ENCODE results near the gene PPP1CB.
A peak's percentile ranks its signal among the peaks of the same experiment; 100 is the strongest.
"Not testable (repeated sequence)": the region's sequence is repeated elsewhere in the genome, so short reads cannot be mapped to it uniquely, and the experiment has no call there.

Gene PPP1CB

DNA sequence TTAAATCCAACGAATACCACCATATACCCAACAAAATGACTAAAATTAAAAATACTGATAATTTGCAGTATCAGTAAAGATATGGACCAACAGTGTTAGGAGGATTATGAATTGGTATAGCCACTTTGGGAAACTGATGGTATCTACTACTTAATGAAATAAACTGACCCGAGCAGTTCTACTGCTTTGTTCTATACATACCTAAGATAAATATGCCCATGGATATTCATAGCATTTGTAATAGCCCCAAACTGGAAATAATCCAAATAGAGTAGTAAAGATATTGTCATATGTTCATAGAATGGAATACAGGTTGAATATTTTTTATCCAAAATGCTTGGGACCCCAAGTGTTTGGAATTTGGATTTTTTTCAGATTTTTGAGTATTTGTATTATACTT lies 20.7 kb downstream of the PPP1CB start:
- DNase-seq (ENCODE audit: low read depth in 2 of 3, low spot score in 2 of 3), result no peak

DNA sequence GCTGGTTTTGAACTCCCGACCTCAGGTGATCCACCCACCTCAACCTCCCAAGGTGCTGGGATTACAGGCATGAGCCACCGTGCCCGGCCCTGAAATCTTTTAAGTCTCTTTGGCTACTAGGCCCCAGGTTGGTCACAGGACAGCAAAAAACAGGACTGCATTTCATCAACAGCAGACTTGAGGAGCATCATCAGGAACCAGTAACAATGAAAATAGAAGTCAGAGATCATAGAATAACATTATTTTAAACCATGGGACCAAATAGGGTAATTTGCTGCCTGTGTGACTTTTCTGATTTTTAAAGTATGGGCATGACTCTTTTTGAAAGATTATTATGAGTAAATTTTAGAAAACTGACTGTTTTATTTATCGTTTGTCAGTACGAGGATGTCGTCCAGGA lies 24.8 kb downstream of the PPP1CB start:
- no peak for DNase-seq (ENCODE audit: low read depth in 2 of 3, low spot score in 2 of 3)

DNA sequence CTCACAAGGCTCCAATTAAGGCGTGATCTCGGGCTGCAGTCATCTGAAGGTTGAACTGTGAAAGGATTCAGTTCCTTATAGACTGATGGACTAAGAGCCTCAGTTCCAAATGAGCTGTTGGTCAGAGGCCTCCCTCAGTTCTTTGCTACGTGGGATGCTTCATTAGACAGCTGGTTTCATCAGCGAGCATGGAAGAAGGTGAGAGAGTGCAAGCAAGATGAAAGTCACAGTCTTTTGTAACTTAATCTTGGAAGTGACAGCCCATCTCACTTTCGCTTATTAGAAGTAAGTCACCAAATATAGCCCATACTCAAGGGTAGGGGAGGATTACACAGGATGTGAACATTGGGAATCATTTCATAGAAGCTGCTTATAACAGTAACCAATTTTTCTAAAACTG lies 26.8 kb downstream of the PPP1CB start:
- DNase-seq (ENCODE audit: low read depth in 2 of 3, low spot score in 2 of 3), result no peak

DNA sequence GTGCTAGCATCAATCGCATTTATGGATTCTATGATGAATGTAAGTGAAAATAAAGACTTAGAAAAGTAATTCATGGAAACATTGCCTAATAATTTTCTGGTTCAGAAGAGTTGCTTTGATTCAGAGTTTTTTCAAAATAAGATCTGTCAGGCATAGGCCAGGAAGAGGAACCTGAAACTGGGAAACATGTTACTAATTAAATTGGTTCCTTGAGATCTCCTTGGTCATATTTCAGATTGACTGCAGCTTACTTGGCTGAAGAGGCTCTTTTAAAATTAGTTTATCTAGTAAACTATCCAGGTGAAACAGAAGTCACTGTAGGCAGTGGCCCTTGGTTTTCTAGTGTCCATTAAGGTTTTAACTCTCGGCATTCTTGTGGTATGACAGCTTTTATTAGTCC lies 27.4 kb downstream of the PPP1CB start:
- no peak for DNase-seq (ENCODE audit: low read depth in 2 of 3, low spot score in 2 of 3)

DNA sequence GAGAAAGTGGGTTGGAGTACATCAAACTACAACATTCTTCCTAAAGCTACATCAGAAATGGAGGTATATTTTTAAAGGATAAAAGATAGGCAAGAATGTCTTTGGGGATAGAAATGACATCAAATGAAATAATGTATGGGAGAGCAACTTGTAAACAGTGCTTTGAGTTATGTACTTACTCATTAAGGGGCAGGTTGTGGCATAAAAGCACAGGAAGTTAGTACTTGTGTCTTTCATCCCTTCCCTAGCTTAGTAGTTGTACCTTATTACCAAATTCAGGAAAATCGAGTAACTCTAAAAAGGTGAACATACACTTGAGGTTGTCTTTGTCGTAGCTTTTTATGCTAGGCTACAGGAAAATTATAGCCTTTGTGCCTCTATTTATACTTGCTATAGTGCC lies 28.9 kb downstream of the PPP1CB start:
- DNase-seq (ENCODE audit: low read depth in 2 of 3, low spot score in 2 of 3), result no peak

DNA sequence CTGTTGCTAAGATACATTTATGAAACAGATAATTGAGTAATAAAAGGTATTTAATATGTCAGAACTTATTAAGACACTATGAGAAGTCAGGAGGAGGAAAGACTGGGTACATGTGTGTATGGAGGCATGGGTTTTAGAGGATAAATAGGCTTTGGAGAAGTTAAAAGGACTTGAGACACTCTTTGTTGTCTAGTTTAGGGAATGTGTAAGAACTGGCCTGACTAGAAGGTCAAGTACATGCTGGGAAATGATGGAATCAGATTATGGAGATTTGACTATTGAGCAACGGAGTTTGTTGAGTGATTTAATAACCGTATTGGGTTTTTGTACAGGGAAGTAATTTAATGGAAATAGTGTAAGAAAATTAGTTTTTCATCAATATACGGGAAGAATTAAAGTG lies 30.8 kb downstream of the PPP1CB start:
- DNase-seq (ENCODE audit: low read depth in 2 of 3, low spot score in 2 of 3), result no peak

DNA sequence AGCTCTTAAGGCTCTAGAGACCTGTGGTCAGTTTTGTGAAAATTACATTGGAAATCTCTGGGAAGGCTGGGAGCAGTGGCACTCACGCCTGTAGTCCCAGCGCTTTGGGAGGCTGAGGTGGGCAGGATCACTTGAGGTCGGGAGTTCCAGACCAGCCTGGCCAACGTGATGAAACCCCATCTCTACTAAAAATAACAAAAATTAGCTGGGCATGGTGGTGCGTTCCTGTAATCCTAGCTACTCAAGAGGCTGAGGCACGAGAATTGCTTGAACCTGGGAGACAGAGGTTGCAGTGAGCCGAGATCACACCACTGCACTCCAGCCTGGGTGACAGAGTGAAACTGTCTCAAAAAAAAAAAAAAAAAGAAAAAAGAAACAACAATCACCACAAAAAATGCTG lies 32.9 kb downstream of the PPP1CB start:
- not testable (repeated sequence) for DNase-seq (ENCODE audit: low read depth in 2 of 3, low spot score in 2 of 3)

DNA sequence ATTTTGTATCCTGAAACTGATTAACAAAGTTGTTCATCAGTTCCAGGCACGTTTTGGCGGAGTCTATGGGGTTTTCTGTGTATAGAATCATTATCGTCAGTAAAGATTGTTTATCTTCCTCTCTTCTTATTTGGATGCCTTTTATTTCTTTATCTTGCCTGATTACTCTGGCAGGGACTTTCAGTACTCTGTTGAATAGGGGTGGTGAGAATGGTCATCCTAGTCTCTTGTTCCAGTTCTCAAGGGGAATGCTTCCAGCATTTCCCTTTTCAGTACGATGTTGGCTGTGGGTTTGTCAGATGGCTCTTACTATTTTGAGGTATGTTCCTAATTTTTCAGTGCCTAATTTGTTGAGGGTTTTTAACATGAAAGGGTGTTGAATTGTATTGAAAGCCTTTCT lies 45.0 kb downstream of the PPP1CB start:
- no peak for DNase-seq (ENCODE audit: low read depth in 2 of 3, low spot score in 2 of 3)

DNA sequence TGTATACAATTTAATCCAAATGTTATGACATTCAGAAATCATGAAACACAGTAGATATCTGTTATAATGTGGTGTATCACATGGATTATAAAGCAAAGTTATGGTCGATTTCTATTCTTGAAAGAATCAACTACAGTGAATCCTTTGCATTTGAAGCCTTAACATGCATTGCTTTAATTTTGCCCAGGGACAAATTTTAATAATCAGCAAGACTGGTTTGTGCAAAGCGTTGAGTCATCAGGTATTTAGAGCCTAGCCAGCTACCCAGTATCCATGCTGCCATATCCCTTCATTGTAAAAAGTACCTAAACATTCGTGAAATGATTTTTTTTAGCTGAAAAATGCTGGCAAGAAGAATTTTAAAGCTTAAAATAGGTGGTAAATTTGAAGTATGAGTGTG lies 50.1 kb downstream of the PPP1CB start:
- DNase-seq (ENCODE audit: low read depth in 2 of 3, low spot score in 2 of 3), result no peak

DNA sequence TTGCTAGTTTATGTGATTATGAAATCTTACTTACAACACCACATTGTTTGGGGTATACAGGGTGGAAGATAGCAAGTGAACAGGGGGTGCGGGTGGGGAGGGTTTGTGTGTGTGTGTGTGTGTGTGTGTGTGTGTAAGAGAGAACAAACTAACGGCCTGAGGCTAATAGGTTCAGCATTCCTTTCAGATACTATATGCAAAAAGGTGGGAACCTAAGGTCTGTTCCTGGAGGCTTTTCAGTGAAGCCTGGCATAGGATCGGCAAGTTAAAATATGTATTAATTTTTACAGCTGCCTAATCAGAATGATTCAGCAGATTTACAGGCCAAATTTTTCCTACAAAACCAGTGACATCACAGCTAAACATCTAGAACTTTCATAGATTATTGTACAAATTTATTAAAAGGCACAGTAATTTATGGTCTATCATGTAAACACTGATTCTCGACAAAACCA lies 51.4 kb downstream of the PPP1CB start:
- no peak for DNase-seq (ENCODE audit: low read depth in 2 of 3, low spot score in 2 of 3)

DNA sequence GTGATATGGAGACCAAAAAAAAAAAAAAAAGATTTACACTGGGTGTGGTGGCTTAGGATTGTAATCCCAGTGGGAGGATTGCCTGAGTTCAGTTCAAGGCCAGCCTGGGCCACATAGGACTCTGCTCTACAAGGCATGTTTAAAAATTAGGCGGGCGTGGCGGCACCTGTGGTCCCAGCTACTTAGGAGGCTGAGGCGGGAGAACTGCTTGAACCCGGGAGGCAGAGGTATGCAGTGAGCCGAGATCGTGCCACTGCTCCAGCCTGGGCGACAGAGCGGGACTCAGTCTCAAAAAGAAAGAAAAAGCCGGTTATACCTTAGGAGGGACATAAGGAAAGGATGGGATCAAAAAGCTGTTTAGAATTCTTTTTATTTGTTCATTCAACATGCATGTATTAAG lies 58.3 kb downstream of the PPP1CB start:
- no peak for DNase-seq (ENCODE audit: low read depth in 2 of 3, low spot score in 2 of 3)

DNA sequence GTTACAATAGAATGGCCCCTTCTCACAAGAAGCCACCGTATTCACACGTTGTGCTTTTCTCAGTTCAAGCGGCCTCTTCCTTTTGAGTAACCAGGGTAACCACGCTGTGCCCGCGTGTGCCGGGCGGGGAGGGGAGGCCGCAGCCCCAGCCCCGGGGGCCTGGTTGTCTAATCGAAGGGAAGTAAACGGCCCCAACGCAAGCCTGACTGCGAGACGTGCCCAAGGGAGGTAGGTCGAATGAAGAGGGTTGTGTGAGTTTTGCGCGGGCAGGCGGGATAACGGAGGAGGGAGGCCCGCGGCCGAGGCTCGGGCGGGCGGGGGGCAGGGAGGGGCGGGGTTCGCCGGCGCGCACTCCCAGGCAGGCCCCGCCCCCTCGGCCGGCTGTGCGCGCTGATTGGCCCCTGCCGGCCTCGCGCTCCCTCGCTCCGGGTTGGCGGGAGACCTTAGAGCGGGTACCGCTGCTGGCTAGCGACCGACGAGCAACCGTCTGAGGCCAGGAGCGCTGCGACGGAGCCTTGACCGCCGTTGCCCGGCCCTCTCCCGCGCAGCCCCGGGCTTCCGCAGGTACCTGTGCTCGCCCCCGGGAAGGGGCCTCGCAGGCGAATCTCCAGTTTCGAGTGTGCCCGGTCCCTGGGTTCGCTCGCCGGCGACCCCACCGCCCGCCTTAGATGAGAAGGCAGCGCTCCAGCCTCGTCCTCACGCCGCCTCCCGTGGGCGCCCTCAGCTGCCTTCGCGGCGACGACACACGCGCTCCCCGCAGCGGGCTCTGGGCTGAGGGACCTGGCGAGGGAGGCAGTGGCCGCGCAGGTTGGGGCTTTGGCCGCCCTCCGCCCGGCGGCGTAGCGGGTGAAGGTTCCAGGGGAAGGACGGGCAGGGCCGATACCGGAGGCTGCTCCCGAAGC lies 59.0 kb downstream of the PPP1CB start, which contains the start of gene SPDYA:
Gene SPDYA (plus strand): TSS at position 451 of the 902 bp plus-strand sequence. CDS start 5,181 bp downstream, outside the sequence.
- peak; percentile 55 to 64 (median 56) for DNase-seq (ENCODE audit: low read depth in 2 of 3, low spot score in 2 of 3)

DNA sequence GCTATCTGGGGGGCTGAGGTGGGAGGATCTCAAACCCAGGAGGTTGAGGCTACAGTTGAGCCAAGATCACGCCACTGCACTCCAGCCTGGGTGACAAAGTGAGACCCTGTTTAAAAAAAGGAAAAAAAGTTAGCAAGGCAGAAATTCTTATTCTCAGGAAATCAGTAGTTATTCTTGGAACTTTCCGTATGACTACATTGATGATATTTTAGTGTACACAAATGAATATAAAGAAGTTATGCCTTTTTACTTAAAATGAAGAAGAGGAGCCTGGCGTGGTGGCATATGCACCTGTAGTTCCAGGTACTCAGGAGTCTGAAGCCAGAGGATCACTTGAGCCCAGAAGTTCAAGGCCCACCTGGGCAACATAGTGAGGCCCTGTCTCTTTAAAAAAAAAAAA lies 66.4 kb downstream of the PPP1CB start:
- no peak for DNase-seq (ENCODE audit: low read depth in 2 of 3, low spot score in 2 of 3)

DNA sequence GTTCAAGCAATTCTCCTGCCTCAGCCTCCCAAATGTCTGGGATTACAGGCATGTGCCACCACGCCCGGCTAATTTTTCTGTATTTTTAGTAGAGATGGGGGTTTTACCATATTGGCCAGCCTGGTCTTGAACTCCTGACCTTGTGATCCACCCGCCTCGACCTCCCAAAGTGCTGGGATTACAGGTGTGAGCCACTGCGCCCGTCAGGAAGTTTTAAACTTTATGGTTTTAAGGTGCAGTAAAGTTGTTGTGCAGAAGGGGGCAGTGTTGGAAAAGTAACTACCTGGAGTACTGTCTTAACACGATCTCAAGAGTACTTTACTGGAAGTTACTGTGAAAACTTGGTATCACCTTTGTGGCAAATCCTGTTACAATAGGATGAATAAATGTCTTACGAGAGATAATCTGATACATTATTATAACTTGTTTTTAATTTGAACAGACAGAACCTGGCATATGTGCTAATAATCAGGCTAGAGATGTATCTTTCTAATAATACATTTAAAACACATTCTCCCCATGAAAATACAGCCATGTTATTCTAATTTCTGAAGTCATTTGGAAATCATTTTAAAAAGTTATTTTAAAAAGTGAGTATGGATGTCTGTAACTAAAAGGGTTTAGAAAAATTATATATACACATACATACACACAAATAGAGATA lies 69.8 kb downstream of the PPP1CB start:
- peak in 2 of 3 experiments; percentile 9 to 52 for DNase-seq (ENCODE audit: low read depth in 2 of 3, low spot score in 2 of 3)

DNA sequence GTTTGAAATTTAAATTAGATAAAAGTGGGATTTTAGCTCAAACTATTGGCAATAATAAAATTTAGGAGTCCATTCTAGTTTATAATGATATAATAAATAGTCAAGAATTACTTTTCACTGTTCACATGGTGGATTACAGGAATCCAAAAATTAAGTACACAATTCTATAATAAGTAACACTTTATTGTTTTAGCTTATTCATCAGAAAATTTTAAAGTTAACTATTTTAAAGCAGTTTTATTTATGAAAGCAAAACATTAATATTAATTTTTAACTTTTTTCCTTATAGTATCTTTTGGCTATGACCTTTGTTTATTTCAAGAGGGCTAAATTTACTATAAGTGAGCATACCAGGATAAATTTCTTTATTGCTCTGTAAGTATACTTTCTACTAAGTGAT lies 70.4 kb downstream of the PPP1CB start:
- no peak for DNase-seq (ENCODE audit: low read depth in 2 of 3, low spot score in 2 of 3)

DNA sequence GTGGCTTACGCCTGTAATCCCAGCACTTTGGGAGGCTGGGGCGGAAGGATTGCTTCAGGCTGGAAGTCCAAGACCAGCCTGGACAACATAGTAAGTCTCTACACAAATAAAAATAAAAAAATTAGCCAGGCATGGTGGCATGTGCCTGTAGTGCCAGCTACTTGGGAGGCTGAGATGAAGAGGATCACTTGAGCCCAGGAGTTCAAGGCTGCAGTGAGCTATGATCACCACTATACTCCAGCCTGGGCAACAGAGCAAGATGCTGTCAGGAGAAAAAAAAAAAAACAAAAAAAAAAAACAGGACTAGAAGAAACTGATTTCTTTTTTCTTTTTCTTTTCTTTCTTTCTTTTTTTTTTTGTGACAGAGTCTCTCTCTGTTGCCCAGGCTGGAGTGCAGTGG lies 72.6 kb downstream of the PPP1CB start:
- no peak for DNase-seq (ENCODE audit: low read depth in 2 of 3, low spot score in 2 of 3)

DNA sequence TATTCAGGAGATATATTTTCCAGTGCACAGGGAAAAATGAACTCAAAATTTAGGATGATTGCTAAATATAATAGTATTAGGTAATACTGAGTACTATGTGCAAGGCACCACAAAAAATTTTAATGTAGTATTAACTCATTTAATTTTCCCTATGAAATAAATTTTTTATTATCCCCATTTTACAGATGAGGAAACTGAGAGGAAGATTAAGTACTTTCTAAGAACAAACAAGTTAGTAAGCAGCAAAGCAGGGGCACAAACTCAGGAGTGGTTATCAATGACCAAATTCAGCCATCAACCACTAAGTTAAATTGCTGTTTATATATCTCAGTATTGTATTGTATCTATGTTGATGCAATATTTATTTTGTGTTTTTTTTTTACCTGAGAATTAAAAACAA lies 73.2 kb downstream of the PPP1CB start:
- DNase-seq (ENCODE audit: low read depth in 2 of 3, low spot score in 2 of 3), result no peak

DNA sequence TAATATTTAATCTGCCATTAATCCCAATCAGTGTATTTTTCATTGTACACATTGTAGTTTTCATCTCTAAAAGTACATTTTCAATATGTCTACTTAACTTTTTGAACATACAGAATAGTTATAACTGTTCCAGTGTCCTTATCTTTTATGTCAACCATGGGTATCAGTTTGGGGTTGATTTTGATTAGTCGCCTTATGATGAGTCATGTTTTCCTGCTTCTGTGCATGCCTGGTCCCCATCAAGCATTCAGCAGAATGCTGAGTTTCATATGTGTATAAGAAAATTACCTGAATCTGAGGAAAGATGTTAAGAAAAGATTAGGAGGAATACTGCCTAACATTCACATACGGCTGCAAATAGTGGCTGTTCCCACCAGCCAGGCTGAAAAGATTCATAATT lies 76.8 kb downstream of the PPP1CB start:
- DNase-seq (ENCODE audit: low read depth in 2 of 3, low spot score in 2 of 3), result no peak

DNA sequence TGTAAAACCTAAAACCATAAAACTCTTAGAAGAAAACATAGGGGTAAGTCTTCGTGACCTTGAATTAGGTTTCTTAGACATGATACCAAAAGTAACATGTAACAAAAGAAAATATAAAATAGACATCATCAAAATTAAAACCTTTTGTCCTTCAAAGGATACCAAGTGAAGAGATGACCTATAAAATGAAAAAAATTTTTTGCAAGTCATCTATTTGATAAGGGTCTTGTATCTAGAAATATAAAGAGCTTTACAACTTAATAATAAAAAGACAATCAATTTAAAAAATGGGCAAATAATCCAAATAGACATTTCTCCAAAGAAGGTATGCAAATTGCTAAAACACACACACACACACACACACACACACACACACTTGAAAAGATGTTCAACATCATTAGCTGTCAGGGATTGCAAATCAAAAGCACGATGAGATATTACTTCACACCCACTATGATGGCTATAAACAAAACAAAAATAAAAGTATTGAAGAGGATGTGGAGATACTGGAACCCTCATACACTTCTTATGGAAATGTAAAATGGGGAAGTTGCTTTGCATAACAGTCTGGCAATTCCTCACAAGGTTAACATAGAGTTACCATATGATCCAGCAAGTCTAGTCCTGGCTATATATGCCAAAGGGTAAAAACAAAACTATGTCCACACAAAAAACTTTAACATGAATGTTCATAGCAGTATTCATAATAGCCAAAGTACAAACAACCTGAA lies 82.3 kb downstream of the PPP1CB start:
- no peak for DNase-seq (ENCODE audit: low read depth in 2 of 3, low spot score in 2 of 3)

DNA sequence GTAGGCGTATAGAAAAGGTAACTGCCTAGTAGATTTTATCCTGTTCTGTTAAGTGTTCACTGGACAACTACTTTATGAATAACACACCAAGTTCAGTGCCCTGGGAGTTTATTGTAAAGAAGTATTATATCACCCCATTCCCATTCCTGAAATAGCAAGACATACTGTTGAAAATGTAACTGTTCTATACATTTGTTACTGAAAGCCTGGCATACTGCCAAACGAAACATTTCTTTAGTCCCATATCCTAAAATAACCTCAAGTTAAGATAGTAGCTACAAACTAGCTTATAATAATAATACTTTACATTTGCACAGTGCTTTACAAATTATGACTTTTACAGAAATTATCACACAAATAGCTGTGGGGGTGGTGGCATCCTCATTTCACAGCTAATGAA lies 84.2 kb downstream of the PPP1CB start:
- no peak for DNase-seq (ENCODE audit: low read depth in 2 of 3, low spot score in 2 of 3)

DNA sequence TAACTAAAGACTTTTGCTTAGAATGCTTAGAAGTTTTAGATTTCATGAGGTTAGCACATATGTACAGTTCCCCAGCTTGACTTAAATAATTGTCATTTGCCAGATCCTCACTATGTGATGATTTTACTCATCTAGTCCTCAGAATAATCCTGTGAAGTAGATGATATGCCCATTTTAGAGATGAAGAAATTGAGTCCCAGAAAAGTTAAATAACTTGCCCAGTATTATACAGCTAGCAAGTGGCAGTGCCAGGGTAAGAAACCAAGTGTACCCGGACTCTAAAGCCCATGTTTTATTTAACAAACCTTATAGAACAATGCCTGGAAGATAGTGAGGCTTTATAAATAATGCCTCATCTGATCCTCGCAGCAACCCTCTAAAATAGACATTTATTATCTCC lies 87.3 kb downstream of the PPP1CB start:
- DNase-seq (ENCODE audit: low read depth in 2 of 3, low spot score in 2 of 3), result no peak

DNA sequence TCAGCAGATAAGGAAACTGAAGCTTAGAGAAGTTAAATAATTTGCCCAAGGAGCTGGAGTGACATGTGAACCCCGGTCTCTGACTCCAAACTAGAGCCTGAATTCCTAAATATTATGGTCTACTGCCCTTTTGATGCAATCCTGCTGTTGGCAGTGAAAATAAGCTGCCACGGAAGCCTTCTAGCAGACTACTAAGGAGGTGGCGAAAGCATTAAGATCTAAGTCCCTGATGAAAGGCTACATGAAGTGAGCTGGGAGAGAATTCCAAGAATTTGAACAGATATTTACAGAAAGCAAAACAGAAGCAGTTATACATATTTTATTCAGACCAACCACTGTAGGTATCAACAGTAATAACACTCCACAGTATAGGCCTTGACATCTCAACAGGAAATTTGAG lies 90.4 kb downstream of the PPP1CB start:
- no peak for DNase-seq (ENCODE audit: low read depth in 2 of 3, low spot score in 2 of 3)

All from activated CD8-positive, alpha-beta memory T cell treated with anti-CD3 and anti-CD28 coated beads for 48 hours (primary cell).